CD4-positive, alpha-beta T cell (primary cell): ENCODE data around the gene USP44. TPM values are rescaled to one million over a fixed set of nuclear protein-coding genes. Genes with fewer than 3 reads are reported as not detected.

Experiments
- ATAC-seq: fragments of 200-7000 bp; cut with Tn5 transposase; one replicate; pipeline ENCODE4 v1.10.0; 2022; ENCODE audit warnings: mild to moderate bottlenecking; ENCODE audit not compliant: poor library complexity
- CTCF ChIA-PET: fragments of 350-600 bp; sonication (Branson Sonifier 250); formaldehyde crosslinking; loops from one replicate; lab custom pipeline; 2021; ENCODE audit warnings: antibody characterized with exemption, inconsistent platforms; lab: Charles Lee
- POLR2A ChIA-PET: fragments of 350-600 bp; sonication (Branson Sonifier 250); formaldehyde crosslinking; loops from one replicate; lab custom pipeline; 2021; ENCODE audit warnings: antibody characterized with exemption, inconsistent platforms; lab: Charles Lee
- DNase-seq, 14 experiments: peaks; one replicate each; pipeline ENCODE4 v3.0.0-alpha.2; 2013 to 2020; ENCODE audit warnings: mixed read lengths in 2 of 14
- H3K27ac ChIP-seq, 2 donors: one replicate each; pipeline versions ENCODE4 v1.5.1 to v1.7.0; 2013; ENCODE audit warnings: low read length in 2 of 2, low read depth in 1 of 2, mild to moderate bottlenecking in 1 of 2
- H3K27me3 ChIP-seq, 2 experiments: 1 replicate in 1 of 2; 2 replicates in 1 of 2; pipeline versions ENCODE4 v1.6.1 to v1.7.0; 2013; ENCODE audit warnings: low read length in 2 of 2, control low read depth in 1 of 2, mild to moderate bottlenecking in 1 of 2, moderate library complexity in 1 of 2; ENCODE audit not compliant: insufficient read depth in 2 of 2, control insufficient read depth in 1 of 2
- H3K36me3 ChIP-seq: one replicate; pipeline ENCODE4 v1.6.1; 2013; ENCODE audit warnings: low read length, control low read depth; ENCODE audit not compliant: insufficient read depth
- H3K4me1 ChIP-seq: one replicate; pipeline ENCODE4 v1.6.1; 2013; ENCODE audit warnings: low read length, control low read depth; ENCODE audit not compliant: insufficient read depth
- H3K4me3 ChIP-seq: one replicate; pipeline ENCODE4 v1.5.1; 2013; ENCODE audit warnings: mild to moderate bottlenecking, low read length, moderate library complexity
- H3K9me3 ChIP-seq, 2 experiments: 1 replicate in 1 of 2; 2 replicates in 1 of 2; pipeline versions ENCODE4 v1.6.1 to v1.7.0; 2013; ENCODE audit warnings: low read length in 2 of 2, mild to moderate bottlenecking in 2 of 2, control low read depth in 1 of 2, moderate library complexity in 1 of 2; ENCODE audit not compliant: control insufficient read depth in 1 of 2, insufficient read depth in 1 of 2
- H3K27ac Mint-ChIP-seq: one replicate; pipeline ENCODE4 v1.8.0; 2020; ENCODE audit warnings: mixed read lengths
- H3K27me3 Mint-ChIP-seq: one replicate; pipeline ENCODE4 v1.8.0; 2021; ENCODE audit warnings: mixed read lengths
- H3K36me3 Mint-ChIP-seq: one replicate; pipeline ENCODE4 v1.8.0; 2021; ENCODE audit warnings: low read depth, mixed read lengths
- H3K4me1 Mint-ChIP-seq: one replicate; pipeline ENCODE4 v1.8.0; 2021; ENCODE audit warnings: low read depth, mixed read lengths
- H3K4me3 Mint-ChIP-seq: one replicate; pipeline ENCODE4 v1.8.0; 2020; ENCODE audit warnings: mild to moderate bottlenecking, mixed read lengths
- H3K9me3 Mint-ChIP-seq: one replicate; pipeline ENCODE4 v1.8.0; 2020; ENCODE audit warnings: mixed read lengths
- CTCF ChIP-seq: fragments of 200-600 bp; IDR thresholded peaks from one replicate; pipeline ENCODE4 v1.8.0; 2022; ENCODE audit warnings: antibody characterized with exemption, mild to moderate bottlenecking
- intact Hi-C, 2 experiments: fragments of 100-400 bp; cut with DNase I in 1 of 2; cut with micrococcal nuclease in 1 of 2; formaldehyde crosslinking; loops; one replicate each; pipeline versions ENCODE4 v1.15.1 to v1.9.0; 2023 to 2025; cut with DNase I, micrococcal nuclease
- total RNA-seq, 174 experiments: library from RNA in 2 of 174; stranded (reverse) in 2 of 174; gene quantifications; one replicate each; pipeline ENCODE4 v1.2.3 and lab custom pipeline; 2021 to 2026

Gene USP44
- total RNA-seq, 2 experiments from 2014 or later = 1.3 to 1.5 TPM

GRCh38 chr12:95532851-95533250 lies 18.4 kb downstream of the USP44 start:
- Mint-ChIP-seq H3K27me3 (no peaks in the 10 kb centered on the region), H3K27ac (no peak overlapping the region)
- no peak for DNase-seq

GRCh38 chr12:95529693-95530225 lies 21.5 kb downstream of the USP44 start:
- no peak overlapping the region for H3K27ac Mint-ChIP-seq
- H3K9me3 Mint-ChIP-seq = no peaks in the 10 kb centered on the region
- no peak for TF ChIP-seq CTCF
- no peaks in the 10 kb centered on the region for H3K9me3 ChIP-seq
- DNase-seq (no peak), ATAC-seq (no peak)
- H3K36me3 Mint-ChIP-seq = peaks cover 13% of the 10 kb centered on the region
- no peaks in the 10 kb centered on the region for H3K27me3 ChIP-seq
- intact Hi-C loops = loop anchor here (5.0 to 10.0 kb wide), 5 partner anchors 195 to 927 kb away; partner anchors contain the start of genes FGD6 (in 1 of the 2) and VEZT (in 1 of the 2)
- no peak overlapping the region for H3K27ac ChIP-seq
- H3K4me1 Mint-ChIP-seq = peaks cover 5% of the 10 kb centered on the region
- H3K4me1 ChIP-seq = no peaks in the 10 kb centered on the region
- H3K4me3 ChIP-seq = no peak overlapping the region
- CTCF ChIA-PET = no interaction called here
- H3K27me3 Mint-ChIP-seq = no peaks in the 10 kb centered on the region
- H3K4me3 Mint-ChIP-seq = no peak overlapping the region
- H3K36me3 ChIP-seq = no peaks in the 10 kb centered on the region
- POLR2A ChIA-PET = no interaction called here

More at GRCh38 chr12:95532851-95533250, 18.4 kb downstream of the USP44 start:
- H3K36me3 Mint-ChIP-seq = peaks cover 13% of the 10 kb centered on the region
- intact Hi-C loops = loop anchor here (5.0 to 10.0 kb wide), 5 partner anchors 198 to 931 kb away; partner anchors contain the start of genes FGD6 (in 1 of the 2) and VEZT (in 1 of the 2)
- POLR2A ChIA-PET = no interaction called here
- H3K36me3 ChIP-seq = no peaks in the 10 kb centered on the region
- no peak overlapping the region for H3K4me3 ChIP-seq
- no peak for TF ChIP-seq CTCF
- H3K9me3 Mint-ChIP-seq = no peaks in the 10 kb centered on the region
- no peaks in the 10 kb centered on the region for H3K27me3 ChIP-seq
- CTCF ChIA-PET = interaction anchor here (0.6 to 3.4 kb wide), 2 partner anchors 23 to 416 kb away, joined by 3 to 30 read pairs; no protein-coding TSS in a partner anchor
- no peaks in the 10 kb centered on the region for H3K4me1 ChIP-seq
- no peak for ATAC-seq
- H3K9me3 ChIP-seq = no peaks in the 10 kb centered on the region
- H3K27ac ChIP-seq = no peak overlapping the region
- peaks cover 5% of the 10 kb centered on the region for H3K4me1 Mint-ChIP-seq
- H3K4me3 Mint-ChIP-seq = no peak overlapping the region

GRCh38 chr12:95528431-95528830 lies 22.8 kb downstream of the USP44 start:
- no peaks in the 10 kb centered on the region for H3K4me1 ChIP-seq
- DNase-seq = no peak
- H3K36me3 Mint-ChIP-seq = peaks cover 10% of the 10 kb centered on the region
- ChIA-PET CTCF (no interaction called here), POLR2A (no interaction called here)
- no peaks in the 10 kb centered on the region for H3K4me1 Mint-ChIP-seq
- H3K4me3 ChIP-seq = no peak overlapping the region
- H3K27me3 ChIP-seq = no peaks in the 10 kb centered on the region
- no peak overlapping the region for H3K4me3 Mint-ChIP-seq
- intact Hi-C loops = no loop called here
- no peaks in the 10 kb centered on the region for H3K36me3 ChIP-seq
- TF ChIP-seq CTCF = no peak
- no peak for ATAC-seq
- no peak overlapping the region for H3K27ac ChIP-seq
- H3K9me3 Mint-ChIP-seq = no peaks in the 10 kb centered on the region
- no peak overlapping the region for H3K27ac Mint-ChIP-seq
- no peaks in the 10 kb centered on the region for H3K27me3 Mint-ChIP-seq
- H3K9me3 ChIP-seq = no peaks in the 10 kb centered on the region
